ENCODE measurements around the gene CHAF1A.

- TF ChIP-seq POLR2A (IDR thresholded peaks at IDR 0.05) = no peak
- TF ChIP-seq CTCF (IDR thresholded peaks at IDR 0.05) = no peak
These were observed 44.3 kb downstream of the CHAF1A start for GRCh38 chr19:4446704-4447200.
